HUES48 (cell line): Measurements from ENCODE around the gene KIF4A.
A peak's percentile ranks its signal among the peaks of the same experiment; 100 is the strongest.

ENCODE experiments used
- H3K27ac ChIP-seq: one replicate; pipeline ENCODE4 v1.7.0; 2013; ENCODE audit warnings: low read depth, low read length, inconsistent platforms
- H3K27me3 ChIP-seq: 2 replicates; pipeline ENCODE4 v1.6.1; 2013; ENCODE audit warnings: mild to moderate bottlenecking, low read length; ENCODE audit not compliant: control insufficient read depth, insufficient read depth
- H3K36me3 ChIP-seq: 2 replicates; pipeline ENCODE4 v1.6.1; 2013; ENCODE audit warnings: low read length; ENCODE audit not compliant: control insufficient read depth, insufficient read depth
- H3K4me1 ChIP-seq: 2 replicates; pipeline ENCODE4 v1.6.1; 2013; ENCODE audit warnings: mild to moderate bottlenecking, low read length; ENCODE audit not compliant: control insufficient read depth, insufficient read depth
- H3K4me3 ChIP-seq: 2 replicates; pipeline ENCODE4 v1.5.1; 2013; ENCODE audit warnings: mild to moderate bottlenecking, low read depth, low read length
- H3K9ac ChIP-seq: 2 replicates; pipeline ENCODE4 v1.6.1; 2013; ENCODE audit warnings: mild to moderate bottlenecking, low read depth, low read length, moderate library complexity
- H3K9me3 ChIP-seq: 2 replicates; pipeline ENCODE4 v1.6.1; 2013; ENCODE audit warnings: low read length; ENCODE audit not compliant: control insufficient read depth, insufficient read depth

The KIF4A gene

GRCh38 chrX:70455366-70456202 lies 165.7 kb downstream of the KIF4A start:
- H3K27me3 ChIP-seq, result no peaks in the 10 kb centered on the region
- H3K4me1 ChIP-seq, result peaks cover 14% of the 10 kb centered on the region; the same call in 1 of the 2 replicates
- peak overlapping the region; percentile 78 for H3K9ac ChIP-seq
- peak overlapping the region; percentile 77 for H3K4me3 ChIP-seq
- peaks cover 20% of the 10 kb centered on the region for H3K9me3 ChIP-seq
- H3K27ac ChIP-seq, result peak overlapping the region; percentile 92
- peaks cover 10% of the 10 kb centered on the region for H3K36me3 ChIP-seq

GRCh38 chrX:70456256-70456655 lies 166.4 kb downstream of the KIF4A start:
- peak overlapping the region; percentile 92 for H3K27ac ChIP-seq
- peaks cover 17% of the 10 kb centered on the region for H3K36me3 ChIP-seq
- H3K9me3 ChIP-seq, result peaks cover 20% of the 10 kb centered on the region
- H3K27me3 ChIP-seq, result no peaks in the 10 kb centered on the region
- peaks cover 15% of the 10 kb centered on the region; the same call in 1 of the 2 replicates for H3K4me1 ChIP-seq
- H3K9ac ChIP-seq, result peak overlapping the region; percentile 78
- peak overlapping the region; percentile 77 for H3K4me3 ChIP-seq

GRCh38 chrX:70461026-70461425 lies 171.1 kb downstream of the KIF4A start:
- H3K27me3 ChIP-seq, result no peaks in the 10 kb centered on the region
- H3K4me1 ChIP-seq, result peaks cover 3% of the 10 kb centered on the region; the same call in 1 of the 2 replicates
- H3K27ac ChIP-seq, result no peak overlapping the region
- peaks cover 24% of the 10 kb centered on the region for H3K9me3 ChIP-seq
- no peak overlapping the region for H3K4me3 ChIP-seq
- H3K9ac ChIP-seq, result no peak overlapping the region
- peaks cover 19% of the 10 kb centered on the region for H3K36me3 ChIP-seq

GRCh38 chrX:70464051-70464450 lies 174.1 kb downstream of the KIF4A start:
- Histone ChIP-seq H3K9ac (no peak overlapping the region), H3K4me1 (peaks cover 3% of the 10 kb centered on the region; the same call in 1 of the 2 replicates), H3K4me3 (no peak overlapping the region), H3K27me3 (no peaks in the 10 kb centered on the region), H3K27ac (no peak overlapping the region), H3K36me3 (peaks cover 19% of the 10 kb centered on the region), H3K9me3 (peaks cover 25% of the 10 kb centered on the region; the same call in 1 of the 2 replicates)

- Histone ChIP-seq H3K36me3 (0 out of 2 replicates have a peak, but pooled peaks cover 2% of the 10 kb centered on the region), H3K27me3 (no peaks in the 10 kb centered on the region), H3K4me1 (no peaks in the 10 kb centered on the region), H3K27ac (no peak overlapping the region), H3K9me3 (peaks cover 28% of the 10 kb centered on the region), H3K4me3 (no peak overlapping the region), H3K9ac (no peak overlapping the region)
Observed at GRCh38 chrX:70466968-70467367, 177.1 kb downstream of the KIF4A start.

GRCh38 chrX:70468709-70469108 lies 178.8 kb downstream of the KIF4A start:
- no peaks in the 10 kb centered on the region for H3K36me3 ChIP-seq
- H3K9me3 ChIP-seq, result peaks cover 31% of the 10 kb centered on the region
- no peak overlapping the region for H3K4me3 ChIP-seq
- no peak overlapping the region for H3K27ac ChIP-seq
- H3K27me3 ChIP-seq, result no peaks in the 10 kb centered on the region
- peaks cover 5% of the 10 kb centered on the region; the same call in 1 of the 2 replicates for H3K4me1 ChIP-seq
- H3K9ac ChIP-seq, result no peak overlapping the region
